Measurements from ENCODE around the gene TRIM15. TPM values are rescaled to one million over a fixed set of nuclear protein-coding genes. Genes with fewer than 3 reads are reported as not detected.
"Not testable (repeated sequence)": the region's sequence is repeated elsewhere in the genome, so short reads cannot be mapped to it uniquely, and the experiment has no call there.

The TRIM15 gene
- total and polyA plus RNA-seq, 2 donors = not detected

- Histone ChIP-seq H3K27ac (ENCODE audit: low read depth) (no peak overlapping the region), H3K36me3 (ENCODE audit: insufficient read depth) (no peaks in the 10 kb centered on the region), H3K4me1 (ENCODE audit: insufficient read depth) (no peaks in the 10 kb centered on the region), H3K4me3 (ENCODE audit: low read depth, low read length) (no peak overlapping the region)
- WGBS = 88% methylated on average over 2 of the region's 2 CpGs
- no peak for DNase-seq (ENCODE audit: extremely low spot score)
These were observed 28.2 kb upstream of the TRIM15 start for GRCh38 chr6:30135147-30135546.

DNA sequence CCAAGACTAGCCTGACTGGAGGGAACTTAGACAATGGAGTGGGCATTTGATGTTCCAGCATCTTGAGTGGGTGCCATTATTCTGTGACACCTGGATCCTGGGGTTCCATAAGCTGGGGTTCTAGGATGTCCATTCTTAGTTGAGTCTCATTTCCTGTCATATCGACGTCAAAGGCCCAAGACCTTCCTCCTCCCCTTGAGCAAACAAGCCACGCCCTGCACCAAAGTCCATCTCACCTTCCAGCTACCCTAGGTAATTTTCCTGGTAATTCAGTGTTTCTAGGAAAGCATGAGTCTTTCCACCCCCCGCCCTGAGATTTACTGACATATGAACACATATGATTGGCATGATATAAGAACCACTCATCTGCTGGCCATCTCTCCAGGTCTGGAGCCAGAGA lies 27.6 kb upstream of the TRIM15 start, which contains the start of gene TRIM40:
Gene TRIM40 (plus strand): TSS at position 384 of the 400 bp plus-strand sequence. CDS start 897 bp downstream, outside the sequence.
- Histone ChIP-seq H3K4me1 (ENCODE audit: insufficient read depth) (no peaks in the 10 kb centered on the region), H3K36me3 (ENCODE audit: insufficient read depth) (no peaks in the 10 kb centered on the region), H3K4me3 (ENCODE audit: low read depth, low read length) (no peak within 1 kb of the TSS), H3K27ac (ENCODE audit: low read depth) (no peak within 1 kb of the TSS)
- WGBS = 81% methylated on average over 4 of the region's 4 CpGs
- no peak for DNase-seq (ENCODE audit: extremely low spot score)

DNA sequence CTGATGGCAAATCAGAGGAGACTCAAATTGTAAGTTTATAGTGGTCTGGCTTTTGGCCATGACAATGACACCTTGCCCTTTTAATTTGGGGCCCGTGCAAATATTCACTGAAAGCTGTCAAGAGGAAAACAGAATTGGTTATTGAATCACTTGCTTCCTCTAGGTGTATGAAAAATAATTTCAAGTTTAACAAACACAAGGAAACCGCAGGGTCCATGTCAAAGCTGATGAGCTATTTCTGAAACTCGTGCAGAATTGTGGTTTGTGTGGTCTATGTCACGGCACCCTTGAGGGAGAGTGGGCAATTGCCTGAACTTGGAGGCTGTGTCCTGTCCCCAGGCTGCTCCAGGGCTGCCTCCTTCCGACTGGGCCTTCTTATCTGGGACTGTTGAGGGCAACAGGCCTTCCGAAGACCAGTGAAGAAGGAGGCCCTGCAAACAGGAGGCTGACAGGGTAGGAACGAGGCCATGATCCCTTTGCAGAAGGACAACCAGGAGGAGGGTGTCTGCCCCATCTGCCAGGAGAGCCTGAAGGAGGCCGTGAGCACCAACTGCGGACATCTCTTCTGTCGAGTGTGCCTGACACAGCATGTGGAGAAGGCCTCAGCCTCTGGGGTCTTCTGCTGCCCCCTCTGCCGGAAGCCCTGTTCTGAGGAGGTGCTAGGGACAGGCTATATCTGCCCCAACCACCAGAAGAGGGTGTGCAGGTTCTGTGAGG lies 26.6 kb upstream of the TRIM15 start:
- H3K4me1 ChIP-seq (ENCODE audit: insufficient read depth) = no peaks in the 10 kb centered on the region
- DNase-seq (ENCODE audit: extremely low spot score) = no peak

DNA sequence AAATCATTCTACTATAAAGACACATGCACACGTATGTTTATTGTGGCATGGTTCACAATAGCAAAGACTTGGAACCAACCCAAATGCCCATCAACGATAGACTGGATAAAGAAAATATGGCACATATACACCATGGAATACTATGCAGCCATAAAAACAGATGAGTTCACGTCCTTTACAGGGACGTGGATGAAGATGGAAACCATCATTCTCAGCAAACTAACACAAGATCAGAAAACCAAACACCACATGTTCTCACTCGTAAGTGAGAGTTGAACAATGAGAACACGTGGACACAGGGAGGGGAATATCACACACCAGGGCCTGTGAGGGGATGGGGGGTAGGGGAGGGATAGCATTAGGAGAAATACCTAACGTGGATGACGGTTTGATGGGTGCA lies 23.1 kb upstream of the TRIM15 start:
- not testable (repeated sequence) for H3K4me3 ChIP-seq (ENCODE audit: low read depth, low read length); H3K27ac ChIP-seq (ENCODE audit: low read depth); H3K4me1 ChIP-seq (ENCODE audit: insufficient read depth); DNase-seq (ENCODE audit: extremely low spot score); H3K36me3 ChIP-seq (ENCODE audit: insufficient read depth)
- WGBS = 87% methylated on average over 8 of the region's 8 CpGs

More for the DNA sequence above, 26.6 kb upstream of the TRIM15 start:
- Histone ChIP-seq H3K4me3 (ENCODE audit: low read depth, low read length) (no peak overlapping the region), H3K27ac (ENCODE audit: low read depth) (no peak overlapping the region), H3K36me3 (ENCODE audit: insufficient read depth) (no peaks in the 10 kb centered on the region)
- 76% methylated on average over 11 of the region's 11 CpGs for WGBS

DNA sequence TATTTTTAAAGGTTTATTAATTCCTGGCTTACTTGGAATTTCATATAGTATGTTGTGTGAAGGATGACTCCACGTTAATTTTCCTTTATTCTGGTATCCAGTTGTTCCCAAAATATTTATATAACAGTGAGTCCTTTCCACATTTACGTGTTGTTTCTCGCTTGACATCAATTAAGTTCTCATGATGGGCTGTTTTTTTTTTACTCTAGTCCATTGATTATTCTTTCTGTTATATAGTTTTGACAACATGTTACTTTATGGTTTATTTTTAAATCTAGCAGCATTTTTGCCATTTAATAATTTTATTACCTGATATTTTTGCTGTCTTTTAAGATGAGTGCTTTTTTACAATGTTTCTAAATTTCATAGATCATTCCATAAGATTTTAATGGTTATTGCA lies 20.7 kb upstream of the TRIM15 start:
- no peak for DNase-seq (ENCODE audit: extremely low spot score)
- Histone ChIP-seq H3K4me1 (ENCODE audit: insufficient read depth) (no peaks in the 10 kb centered on the region), H3K36me3 (ENCODE audit: insufficient read depth) (no peaks in the 10 kb centered on the region), H3K27ac (ENCODE audit: low read depth) (no peak overlapping the region), H3K4me3 (ENCODE audit: low read depth, low read length) (no peak overlapping the region)
- WGBS = 60% methylated on average over 3 of the region's 3 CpGs

- Histone ChIP-seq H3K4me1 (ENCODE audit: insufficient read depth) (no peaks in the 10 kb centered on the region), H3K4me3 (ENCODE audit: low read depth, low read length) (no peak overlapping the region), H3K36me3 (ENCODE audit: insufficient read depth) (no peaks in the 10 kb centered on the region), H3K27ac (ENCODE audit: low read depth) (no peak overlapping the region)
- 39% methylated on average over 2 of the region's 2 CpGs for WGBS
- DNase-seq (ENCODE audit: extremely low spot score) = no peak
These were observed 19.6 kb upstream of the TRIM15 start for GRCh38 chr6:30143780-30144179.

DNA sequence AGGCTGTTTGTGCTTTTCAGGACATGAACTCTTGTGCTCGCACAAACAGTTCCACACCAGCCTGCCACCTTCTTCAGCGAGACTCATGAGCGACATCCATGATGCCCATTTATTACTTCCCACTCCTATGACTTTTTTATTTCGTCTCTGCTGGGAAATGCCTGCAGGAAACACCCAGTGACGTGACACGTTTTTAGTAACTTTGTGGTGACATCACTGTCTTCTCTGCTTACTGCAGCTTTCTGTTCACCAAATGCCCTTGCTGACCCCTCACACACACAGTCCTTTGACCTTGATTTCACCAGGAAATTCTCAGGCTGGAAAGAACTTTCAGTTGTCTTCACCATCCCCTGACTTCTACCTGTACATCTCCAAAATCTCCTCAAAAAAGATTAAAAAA lies 18.5 kb upstream of the TRIM15 start:
- Histone ChIP-seq H3K4me3 (ENCODE audit: low read depth, low read length) (no peak overlapping the region), H3K27ac (ENCODE audit: low read depth) (no peak overlapping the region)
- WGBS = 67% methylated on average over 6 of the region's 6 CpGs

DNA sequence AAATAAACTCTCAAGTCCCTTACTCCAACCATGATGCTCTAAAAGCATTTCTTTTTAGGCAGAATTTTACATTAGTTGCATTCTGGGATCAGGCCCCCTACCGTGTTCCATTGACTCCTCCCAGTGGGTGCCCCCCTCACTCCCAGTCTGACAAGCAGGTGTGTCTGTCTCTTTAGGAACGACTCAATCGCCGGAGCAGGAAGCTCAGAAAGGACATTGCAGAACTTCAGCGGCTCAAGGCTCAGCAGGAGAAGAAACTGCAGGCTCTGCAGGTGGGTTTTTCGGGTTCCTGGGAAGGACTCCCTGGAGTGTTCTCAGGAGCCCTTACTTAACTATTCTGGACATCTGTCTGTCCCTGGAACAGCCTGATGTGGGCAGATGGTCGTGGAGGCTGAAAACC lies 17.5 kb upstream of the TRIM15 start:
- Histone ChIP-seq H3K4me3 (ENCODE audit: low read depth, low read length) (no peak overlapping the region), H3K36me3 (ENCODE audit: insufficient read depth) (no peaks in the 10 kb centered on the region), H3K4me1 (ENCODE audit: insufficient read depth) (no peaks in the 10 kb centered on the region), H3K27ac (ENCODE audit: low read depth) (no peak overlapping the region)
- 49% methylated on average over 7 of the region's 7 CpGs for WGBS
- no peak for DNase-seq (ENCODE audit: extremely low spot score)

More for the DNA sequence above, 18.5 kb upstream of the TRIM15 start:
- Histone ChIP-seq H3K36me3 (ENCODE audit: insufficient read depth) (no peaks in the 10 kb centered on the region), H3K4me1 (ENCODE audit: insufficient read depth) (no peaks in the 10 kb centered on the region)
- no peak for DNase-seq (ENCODE audit: extremely low spot score)

DNA sequence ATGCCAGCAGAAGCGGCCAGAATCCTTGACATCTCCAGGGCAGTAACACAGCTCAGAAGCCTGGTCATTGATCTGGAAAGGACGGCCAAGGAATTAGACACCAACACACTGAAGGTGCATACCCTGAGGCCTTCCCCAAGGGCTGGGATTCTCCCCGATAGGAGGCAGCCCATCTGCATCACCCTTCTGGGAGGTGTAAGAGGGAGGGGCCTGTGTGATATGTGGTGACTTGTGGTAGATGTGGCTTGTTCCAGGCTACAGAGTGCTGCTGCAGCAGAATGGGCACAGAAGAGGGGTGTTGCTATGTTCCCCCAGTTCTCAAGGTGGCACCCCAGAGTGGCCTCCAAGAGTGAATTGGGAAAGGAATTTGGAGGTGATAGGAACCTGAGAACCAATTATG lies 16.2 kb upstream of the TRIM15 start:
- H3K4me1 ChIP-seq (ENCODE audit: insufficient read depth) = no peaks in the 10 kb centered on the region
- no peak overlapping the region for H3K27ac ChIP-seq (ENCODE audit: low read depth)
- H3K36me3 ChIP-seq (ENCODE audit: insufficient read depth) = no peaks in the 10 kb centered on the region
- 78% methylated on average over 3 of the region's 3 CpGs for WGBS
- no peak overlapping the region for H3K4me3 ChIP-seq (ENCODE audit: low read depth, low read length)
- no peak for DNase-seq (ENCODE audit: extremely low spot score)

GRCh38 chr6:30149234-30149633 lies 14.1 kb upstream of the TRIM15 start:
- Histone ChIP-seq H3K4me3 (ENCODE audit: low read depth, low read length) (no peak overlapping the region), H3K27ac (ENCODE audit: low read depth) (no peak overlapping the region), H3K36me3 (ENCODE audit: insufficient read depth) (no peaks in the 10 kb centered on the region), H3K4me1 (ENCODE audit: insufficient read depth) (no peaks in the 10 kb centered on the region)
- 58% methylated on average over 3 of the region's 3 CpGs for WGBS
- DNase-seq (ENCODE audit: extremely low spot score) = no peak

DNA sequence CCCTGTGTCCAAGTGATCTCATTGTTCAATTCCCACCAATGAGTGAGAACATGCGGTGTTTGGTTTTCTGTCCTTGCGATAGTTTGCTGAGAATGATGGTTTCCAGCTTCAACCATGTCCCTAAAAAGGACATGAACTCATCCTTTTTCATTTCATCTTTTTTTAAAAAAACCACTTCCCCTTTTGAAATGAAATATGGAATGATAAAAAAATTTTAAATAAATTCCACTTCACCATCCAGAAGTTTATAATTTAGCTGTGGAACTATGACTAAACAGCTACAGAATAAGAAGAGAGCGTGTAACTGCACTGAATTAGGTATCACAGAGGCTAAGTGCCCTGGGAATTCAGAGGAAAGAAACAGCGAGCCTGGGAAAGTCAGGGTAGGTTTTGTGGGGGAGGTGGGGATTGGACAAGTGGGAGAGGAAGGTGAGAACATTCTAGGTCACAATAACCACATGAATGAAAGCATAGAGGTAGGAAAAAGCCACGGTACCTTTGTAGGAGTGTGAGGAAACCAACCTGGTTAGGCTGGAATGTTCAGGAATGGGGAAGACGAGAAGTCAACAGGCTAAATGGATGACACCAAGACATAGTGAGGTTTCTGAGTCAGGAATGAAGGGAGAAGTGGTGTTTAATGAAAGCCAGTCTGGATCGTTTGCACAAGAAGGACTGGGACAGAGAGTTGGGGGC lies 13.3 kb upstream of the TRIM15 start:
- no peak overlapping the region for H3K27ac ChIP-seq (ENCODE audit: low read depth)
- H3K4me1 ChIP-seq (ENCODE audit: insufficient read depth) = no peaks in the 10 kb centered on the region
- DNase-seq (ENCODE audit: extremely low spot score) = no peak
- no peak overlapping the region for H3K4me3 ChIP-seq (ENCODE audit: low read depth, low read length)
- 62% methylated on average over 7 of the region's 7 CpGs for WGBS
- H3K36me3 ChIP-seq (ENCODE audit: insufficient read depth) = no peaks in the 10 kb centered on the region

DNA sequence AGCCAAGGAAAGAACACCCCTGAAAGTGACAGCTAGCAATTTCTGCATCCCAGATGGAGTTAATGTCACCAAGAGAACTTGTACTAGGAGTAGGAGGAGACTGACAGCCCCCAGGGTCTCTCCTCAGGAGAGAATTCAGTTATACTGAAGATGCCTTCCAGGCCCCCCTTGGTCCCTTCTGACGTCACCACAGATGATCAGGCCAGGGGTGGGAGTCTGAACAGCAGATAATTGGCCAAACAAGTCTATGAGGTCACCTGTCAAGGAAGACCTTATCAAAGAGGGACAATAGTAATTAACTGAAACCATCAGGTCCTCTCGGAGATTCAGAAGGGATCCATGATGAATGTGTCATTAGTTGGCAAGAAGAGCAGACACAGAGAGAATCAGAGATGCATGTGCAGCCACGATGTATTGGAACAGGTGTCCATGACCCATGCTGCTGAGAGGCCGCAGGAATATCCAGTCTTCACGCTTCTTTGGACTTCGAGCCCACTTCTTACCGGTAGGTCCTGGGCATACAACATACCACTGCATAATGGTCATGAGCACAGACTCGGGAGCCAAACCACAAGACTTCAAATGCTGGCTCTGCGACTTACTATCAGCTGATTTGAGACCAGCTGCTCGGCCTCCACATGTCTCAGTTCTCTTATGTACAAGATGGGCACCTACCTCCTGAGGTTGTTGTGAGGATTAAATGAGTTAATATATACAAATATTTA lies 12.5 kb upstream of the TRIM15 start:
- no peak for DNase-seq (ENCODE audit: extremely low spot score)

GRCh38 chr6:30151580-30151979 lies 11.8 kb upstream of the TRIM15 start:
- Histone ChIP-seq H3K4me3 (ENCODE audit: low read depth, low read length) (no peak overlapping the region), H3K27ac (ENCODE audit: low read depth) (no peak overlapping the region), H3K4me1 (ENCODE audit: insufficient read depth) (no peaks in the 10 kb centered on the region), H3K36me3 (ENCODE audit: insufficient read depth) (no peaks in the 10 kb centered on the region)
- DNase-seq (ENCODE audit: extremely low spot score) = no peak
- WGBS = 49% methylated on average over 3 of the region's 3 CpGs

More for the DNA sequence above, 12.5 kb upstream of the TRIM15 start:
- Histone ChIP-seq H3K36me3 (ENCODE audit: insufficient read depth) (no peaks in the 10 kb centered on the region), H3K27ac (ENCODE audit: low read depth) (no peak overlapping the region), H3K4me3 (ENCODE audit: low read depth, low read length) (no peak overlapping the region), H3K4me1 (ENCODE audit: insufficient read depth) (no peaks in the 10 kb centered on the region)
- 85% methylated on average over 10 of the region's 10 CpGs for WGBS
